ENCODE data around the gene GC. TPM values are rescaled to one million over a fixed set of nuclear protein-coding genes. Genes with fewer than 3 reads are reported as not detected.

The GC gene
- total RNA-seq, 1 experiment from 2014 or later, result not detected

DNA sequence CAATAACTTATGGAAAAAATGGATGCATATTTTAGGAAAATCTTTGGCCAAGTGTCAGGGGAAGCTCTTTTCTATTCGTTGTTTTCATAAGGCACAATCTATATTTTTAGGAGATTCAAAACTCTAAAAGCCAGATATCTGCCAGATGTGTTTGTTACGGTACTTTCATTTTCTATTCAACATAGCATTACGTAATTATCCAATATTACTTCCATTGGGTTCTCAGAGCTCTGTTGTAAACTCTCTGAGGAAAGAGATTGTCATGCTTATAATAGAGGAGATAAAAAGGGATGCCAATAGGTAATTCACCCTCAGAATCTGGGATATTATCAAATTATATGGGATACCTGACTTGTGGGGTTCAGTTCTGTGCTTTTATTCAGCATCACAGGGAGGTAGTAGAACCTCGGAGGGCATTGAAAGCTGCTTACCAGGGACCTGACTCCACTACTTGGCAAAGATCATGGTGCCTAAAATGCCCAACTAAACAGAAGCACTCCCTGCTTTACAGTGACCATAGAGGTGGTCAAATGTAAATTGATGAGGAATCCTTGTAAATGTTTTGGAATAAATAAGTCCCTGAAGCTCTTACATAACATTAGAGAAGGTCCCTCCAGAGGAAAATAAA lies 32.9 kb upstream of the GC start:
- H3K27me3 ChIP-seq (ENCODE audit: insufficient read depth, low read length), result no peaks in the 10 kb centered on the region
- Mint-ChIP-seq H3K9me3 (peaks cover 0 to under 1% of the 10 kb centered on the region in 2 experiments; a peak in 2 of 5 replicates), H3K27ac (no peak overlapping the region), H3K36me3 (ENCODE audit: insufficient read depth in 1 of 3, low read depth in 3 of 3) (peaks cover 3 to 14% (median 10%) of the 10 kb centered on the region in 3 experiments; a peak in 5 of 7 replicates), H3K4me1 (peaks cover 32 to 37% of the 10 kb centered on the region in 2 experiments), H3K27me3 (ENCODE audit: low read depth) (no peaks in the 10 kb centered on the region), H3K4me3 (no peak overlapping the region)
- H3K23ac ChIP-seq (ENCODE audit: insufficient read length, low read depth, low read length), result no peak overlapping the region
- H3K27ac ChIP-seq (ENCODE audit: insufficient read length, low read depth, low read length), result no peak overlapping the region
- no peak overlapping the region for H3K9ac ChIP-seq (ENCODE audit: extremely low read depth, insufficient read length, low read length)
- H3K4me2 ChIP-seq (ENCODE audit: insufficient read depth, insufficient read length, low read length), result no peak overlapping the region
- no peak overlapping the region for H2BK120ac ChIP-seq (ENCODE audit: low read depth, low read length, poor library complexity, severe bottlenecking)
- H3K4ac ChIP-seq (ENCODE audit: low read depth, low read length), result no peak overlapping the region
- WGBS (ENCODE audit: extremely low coverage, insufficient read length, low lambda C conversion rate), result no CpG with 5 or more reads among the region's 4 CpGs
- no peaks in the 10 kb centered on the region for H3K79me1 ChIP-seq (ENCODE audit: insufficient read depth, low read depth, low read length, poor library complexity, severe bottlenecking)
- TF ChIP-seq, protein P1, sequence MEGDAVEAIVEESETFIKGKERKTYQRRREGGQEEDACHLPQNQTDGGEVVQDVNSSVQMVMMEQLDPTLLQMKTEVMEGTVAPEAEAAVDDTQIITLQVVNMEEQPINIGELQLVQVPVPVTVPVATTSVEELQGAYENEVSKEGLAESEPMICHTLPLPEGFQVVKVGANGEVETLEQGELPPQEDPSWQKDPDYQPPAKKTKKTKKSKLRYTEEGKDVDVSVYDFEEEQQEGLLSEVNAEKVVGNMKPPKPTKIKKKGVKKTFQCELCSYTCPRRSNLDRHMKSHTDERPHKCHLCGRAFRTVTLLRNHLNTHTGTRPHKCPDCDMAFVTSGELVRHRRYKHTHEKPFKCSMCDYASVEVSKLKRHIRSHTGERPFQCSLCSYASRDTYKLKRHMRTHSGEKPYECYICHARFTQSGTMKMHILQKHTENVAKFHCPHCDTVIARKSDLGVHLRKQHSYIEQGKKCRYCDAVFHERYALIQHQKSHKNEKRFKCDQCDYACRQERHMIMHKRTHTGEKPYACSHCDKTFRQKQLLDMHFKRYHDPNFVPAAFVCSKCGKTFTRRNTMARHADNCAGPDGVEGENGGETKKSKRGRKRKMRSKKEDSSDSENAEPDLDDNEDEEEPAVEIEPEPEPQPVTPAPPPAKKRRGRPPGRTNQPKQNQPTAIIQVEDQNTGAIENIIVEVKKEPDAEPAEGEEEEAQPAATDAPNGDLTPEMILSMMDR (conservative IDR thresholded peaks at IDR 0.05), result no peak
- H3K79me2 ChIP-seq (ENCODE audit: insufficient read depth, low read length), result no peaks in the 10 kb centered on the region
- H3K18ac ChIP-seq (ENCODE audit: insufficient read length, low read depth, low read length), result no peak overlapping the region
- H3K56ac ChIP-seq (ENCODE audit: insufficient read length, low read depth, low read length), result no peak overlapping the region
- no peak overlapping the region for H3T11ph ChIP-seq (ENCODE audit: low read length)
- H2BK20ac ChIP-seq (ENCODE audit: low read depth, low read length, poor library complexity, severe bottlenecking), result no peak overlapping the region
- no peak overlapping the region for H2AFZ ChIP-seq (ENCODE audit: low read length)
- no peak overlapping the region for H4K8ac ChIP-seq (replicated peaks; ENCODE audit: insufficient read length, low read depth, low read length)
- no peaks in the 10 kb centered on the region for H3K23me2 ChIP-seq (ENCODE audit: insufficient read length, low read depth, low read length, poor library complexity, severe bottlenecking)
- no peaks in the 10 kb centered on the region for H4K20me1 ChIP-seq (ENCODE audit: control insufficient read depth, insufficient read depth, insufficient read length)
- H3K9me3 ChIP-seq (ENCODE audit: control insufficient read depth, low read depth, low read length), result no peaks in the 10 kb centered on the region
- no peak overlapping the region for H4K5ac ChIP-seq (ENCODE audit: insufficient read length, low read depth, low read length)
- no peak overlapping the region for H3K14ac ChIP-seq (ENCODE audit: insufficient read depth, low read length)
- no peaks in the 10 kb centered on the region for H3K4me1 ChIP-seq (ENCODE audit: insufficient read depth, low read length)
- no peak overlapping the region for H4K91ac ChIP-seq (ENCODE audit: insufficient read length, low read depth, low read length)
- H2AK5ac ChIP-seq (ENCODE audit: insufficient read length, low read length), result no peak overlapping the region
- H2BK12ac ChIP-seq (ENCODE audit: insufficient read length, low read depth, low read length), result no peak overlapping the region
- no peak overlapping the region for H2BK15ac ChIP-seq (ENCODE audit: low read depth, low read length)
- no peak overlapping the region for H2BK5ac ChIP-seq (ENCODE audit: insufficient read length, low read length)
- no peak for DNase-seq
